ENCODE measurements around the gene STC2. TPM values are rescaled to one million over a fixed set of nuclear protein-coding genes. Genes with fewer than 3 reads are reported as not detected.
A peak's percentile ranks its signal among the peaks of the same experiment; 100 is the strongest.

Gene STC2
- total RNA-seq, 2 donors from 2014 or later = 9.9 to 35.0 TPM

GRCh38 chr5:173333925-173334661 lies 5.9 kb upstream of the STC2 start:
- Histone ChIP-seq H3K4me1 (peaks cover 16% of the 10 kb centered on the region), H3K9me3 (no peaks in the 10 kb centered on the region), H3K27ac (no peak overlapping the region), H3K27me3 (no peaks in the 10 kb centered on the region), H3K4me3 (no peak overlapping the region), H3K36me3 (replicated peaks in 1 of 2; ENCODE audit: insufficient read depth in 1 of 2, low read depth in 2 of 2) (no peaks in the 10 kb centered on the region)
- DNase-seq = no peak
- TF ChIP-seq POLR2A (IDR thresholded peaks at IDR 0.05) = no peak
- TF ChIP-seq, protein P1, sequence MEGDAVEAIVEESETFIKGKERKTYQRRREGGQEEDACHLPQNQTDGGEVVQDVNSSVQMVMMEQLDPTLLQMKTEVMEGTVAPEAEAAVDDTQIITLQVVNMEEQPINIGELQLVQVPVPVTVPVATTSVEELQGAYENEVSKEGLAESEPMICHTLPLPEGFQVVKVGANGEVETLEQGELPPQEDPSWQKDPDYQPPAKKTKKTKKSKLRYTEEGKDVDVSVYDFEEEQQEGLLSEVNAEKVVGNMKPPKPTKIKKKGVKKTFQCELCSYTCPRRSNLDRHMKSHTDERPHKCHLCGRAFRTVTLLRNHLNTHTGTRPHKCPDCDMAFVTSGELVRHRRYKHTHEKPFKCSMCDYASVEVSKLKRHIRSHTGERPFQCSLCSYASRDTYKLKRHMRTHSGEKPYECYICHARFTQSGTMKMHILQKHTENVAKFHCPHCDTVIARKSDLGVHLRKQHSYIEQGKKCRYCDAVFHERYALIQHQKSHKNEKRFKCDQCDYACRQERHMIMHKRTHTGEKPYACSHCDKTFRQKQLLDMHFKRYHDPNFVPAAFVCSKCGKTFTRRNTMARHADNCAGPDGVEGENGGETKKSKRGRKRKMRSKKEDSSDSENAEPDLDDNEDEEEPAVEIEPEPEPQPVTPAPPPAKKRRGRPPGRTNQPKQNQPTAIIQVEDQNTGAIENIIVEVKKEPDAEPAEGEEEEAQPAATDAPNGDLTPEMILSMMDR (IDR thresholded peaks at IDR 0.05) = no peak
- 89 to 93% methylated on average over 4 of the region's 4 CpGs for WGBS, 2 donors
- intact Hi-C loops (cut with DNase I) = loop anchor here (5.0 kb wide), 1 partner anchor 47 kb away; no protein-coding TSS in a partner anchor
- ATAC-seq = no peak

GRCh38 chr5:173331956-173332479 lies 3.8 kb upstream of the STC2 start:
- H3K36me3 ChIP-seq (replicated peaks in 1 of 2; ENCODE audit: insufficient read depth in 1 of 2, low read depth in 2 of 2) = no peaks in the 10 kb centered on the region
- 40 to 47% methylated on average over 14 to 16 of the region's 16 CpGs for WGBS, 2 donors
- H3K9me3 ChIP-seq = no peaks in the 10 kb centered on the region
- ATAC-seq (peak; percentile 79), DNase-seq (peak; percentile 93 to 97 (median 94))
- TF ChIP-seq, protein P1 (IDR thresholded peaks at IDR 0.05) = peak; percentile 80 to 98 (median 98)
- no peak for TF ChIP-seq POLR2A (IDR thresholded peaks at IDR 0.05)
- no peaks in the 10 kb centered on the region for H3K27me3 ChIP-seq
- intact Hi-C loops (cut with DNase I) = loop anchor here (5.0 kb wide), 1 partner anchor 45 kb away; no protein-coding TSS in a partner anchor
- peaks cover 36% of the 10 kb centered on the region for H3K4me1 ChIP-seq
- no peak overlapping the region for H3K27ac ChIP-seq
- no peak overlapping the region for H3K4me3 ChIP-seq

- Histone ChIP-seq H3K36me3 (replicated peaks in 1 of 2; ENCODE audit: insufficient read depth in 1 of 2, low read depth in 2 of 2) (no peaks in the 10 kb centered on the region), H3K9me3 (no peaks in the 10 kb centered on the region), H3K4me3 (no peak overlapping the region), H3K27ac (no peak overlapping the region), H3K27me3 (no peaks in the 10 kb centered on the region), H3K4me1 (peaks cover 36% of the 10 kb centered on the region)
- WGBS, 2 donors = 89 to 97% methylated on average over 4 of the region's 4 CpGs
- DNase-seq (no peak), ATAC-seq (no peak)
- intact Hi-C loops (cut with DNase I) = loop anchor here (5.0 kb wide), 1 partner anchor 44 kb away; no protein-coding TSS in a partner anchor
- no peak for TF ChIP-seq POLR2A (IDR thresholded peaks at IDR 0.05)
- TF ChIP-seq, protein P1 (IDR thresholded peaks at IDR 0.05) = no peak
Measured at GRCh38 chr5:173331287-173331686, 3.1 kb upstream of the STC2 start.

DNA sequence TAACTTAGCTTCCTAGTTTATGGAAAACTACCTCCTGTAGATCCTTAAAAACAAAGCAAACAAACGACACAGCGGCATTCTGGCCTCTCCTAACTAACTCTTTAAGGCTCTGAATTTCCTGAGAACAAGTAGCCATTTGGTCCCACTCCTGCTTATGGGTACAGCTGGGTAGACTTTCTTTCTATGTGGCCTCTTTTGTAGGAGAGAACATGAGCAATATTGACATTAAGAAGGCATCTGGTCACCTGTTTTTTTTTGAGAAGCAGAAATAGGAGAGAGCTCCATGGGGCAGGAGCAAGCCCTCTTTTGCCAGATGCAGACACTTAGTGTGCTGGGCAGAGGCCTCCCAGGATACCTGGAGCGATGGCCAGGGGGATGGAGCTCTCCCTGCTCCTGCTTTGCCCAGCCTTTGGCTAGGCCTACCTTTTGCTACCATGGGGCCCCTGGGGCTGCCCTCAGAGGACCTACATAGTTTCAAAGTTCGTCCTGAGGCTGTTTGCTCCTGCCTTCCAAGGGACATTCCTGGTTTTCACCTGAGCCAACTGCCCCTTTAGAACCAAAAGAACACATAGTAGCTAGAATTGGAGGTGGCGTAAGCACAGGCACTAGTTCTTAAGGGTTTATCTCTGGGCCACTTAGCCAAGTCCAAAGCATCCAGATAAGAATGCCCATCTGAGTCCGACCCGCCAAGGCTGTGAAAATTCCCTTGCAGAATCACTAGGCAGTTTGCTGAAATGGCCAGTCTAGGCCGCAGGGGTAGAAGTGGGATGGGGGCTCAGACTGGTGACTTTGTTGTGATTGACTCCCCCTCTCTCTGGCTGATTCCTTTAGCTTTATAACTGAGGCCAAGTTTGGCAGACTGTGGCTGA lies 2.4 kb upstream of the STC2 start:
- Histone ChIP-seq H3K4me1 (peaks cover 44% of the 10 kb centered on the region), H3K27ac (peak overlapping the region; percentile 71 to 82 (median 80)), H3K27me3 (no peaks in the 10 kb centered on the region), H3K9me3 (no peaks in the 10 kb centered on the region), H3K36me3 (replicated peaks in 1 of 2; ENCODE audit: insufficient read depth in 1 of 2, low read depth in 2 of 2) (no peaks in the 10 kb centered on the region), H3K4me3 (no peak overlapping the region)
- intact Hi-C loops (cut with DNase I) = loop anchor here (5.0 kb wide), 1 partner anchor 43 kb away; no protein-coding TSS in a partner anchor
- 49 to 56% methylated on average over 8 of the region's 8 CpGs for WGBS, 2 donors
- DNase-seq = no peak
- TF ChIP-seq, protein P1 (IDR thresholded peaks at IDR 0.05) = no peak
- TF ChIP-seq POLR2A (IDR thresholded peaks at IDR 0.05) = no peak
- no peak for ATAC-seq
